WI38 (cell line): ENCODE data around the gene SLC22A4.
A peak's percentile ranks its signal among the peaks of the same experiment; 100 is the strongest.

Source experiments
- H3K4me3 ChIP-seq: 2 replicates; pipeline ENCODE4 v1.5.1; 2011; ENCODE audit warnings: low read depth, mild to moderate bottlenecking, control low read depth, low read length
- CTCF ChIP-seq: IDR thresholded peaks from 2 replicates; pipeline ENCODE4 v1.5.1; 2012; ENCODE audit warnings: low read depth, mild to moderate bottlenecking, control low read depth, low read length

Gene SLC22A4

DNA sequence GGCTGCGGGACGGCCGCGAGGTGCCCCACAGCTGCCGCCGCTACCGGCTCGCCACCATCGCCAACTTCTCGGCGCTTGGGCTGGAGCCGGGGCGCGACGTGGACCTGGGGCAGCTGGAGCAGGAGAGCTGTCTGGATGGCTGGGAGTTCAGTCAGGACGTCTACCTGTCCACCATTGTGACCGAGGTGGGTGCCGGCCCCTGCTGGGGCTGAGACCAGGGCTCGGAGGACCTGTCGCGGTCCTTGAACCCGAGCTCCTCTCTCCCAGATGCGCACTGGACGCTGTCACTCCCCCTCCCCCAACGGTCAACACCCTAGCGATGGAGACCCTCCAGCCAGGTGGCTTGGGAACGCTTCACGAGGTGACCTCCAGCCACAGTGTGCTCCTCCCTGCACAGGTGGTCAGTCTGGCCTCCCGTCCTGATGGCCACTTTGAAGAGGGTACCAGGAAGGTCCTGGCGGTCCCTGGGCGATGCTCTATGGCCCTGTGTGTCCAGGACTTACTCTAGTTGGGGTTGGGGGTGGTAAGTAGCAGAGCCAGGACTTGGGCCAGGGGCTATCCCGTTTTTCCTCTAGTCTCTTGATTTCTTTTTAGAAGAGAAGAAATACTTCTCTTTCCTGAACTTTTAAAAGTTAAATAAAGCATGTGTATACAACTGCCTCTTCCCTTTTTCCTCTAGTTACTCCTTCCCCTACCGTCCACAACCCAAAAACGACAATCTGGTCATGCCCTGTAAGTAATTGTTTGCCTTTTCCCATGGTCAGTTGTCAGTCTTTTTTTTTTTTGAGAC, 76.2 kb downstream of the SLC22A4 start:
- no peak for TF ChIP-seq CTCF
- peak overlapping the region; percentile 60 for H3K4me3 ChIP-seq

DNA sequence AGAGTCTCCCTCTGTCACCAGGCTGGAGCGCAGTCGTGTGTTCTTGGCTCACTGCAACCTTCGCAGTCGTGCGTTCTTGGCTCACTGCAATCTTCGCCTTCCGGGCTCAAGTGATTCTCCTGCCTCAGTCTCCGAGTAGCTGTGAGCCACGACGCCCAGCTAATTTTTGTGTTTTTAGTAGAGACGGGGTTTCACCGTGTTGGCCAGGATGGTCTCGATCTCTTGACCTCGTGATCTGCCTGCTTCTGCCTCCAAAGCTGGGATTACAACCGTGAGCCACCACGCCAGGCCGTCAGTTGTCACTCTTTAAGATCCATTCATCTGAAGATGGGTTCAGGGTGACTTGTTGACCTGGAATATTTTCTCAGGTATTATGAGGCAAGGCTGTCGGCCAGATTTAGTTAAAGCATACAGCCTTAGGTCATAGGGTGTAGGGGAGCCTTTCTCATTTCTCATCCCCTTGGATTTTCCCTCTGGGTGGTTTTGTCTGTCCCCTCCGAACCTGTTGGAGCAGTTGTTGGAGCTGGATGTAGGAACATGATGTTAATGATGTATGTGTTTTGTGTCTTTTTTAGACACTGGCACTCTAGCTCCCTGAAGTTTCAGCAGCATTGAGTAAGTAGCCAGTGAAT, 76.9 kb downstream of the SLC22A4 start:
- no peak for TF ChIP-seq CTCF
- H3K4me3 ChIP-seq = no peak overlapping the region

DNA sequence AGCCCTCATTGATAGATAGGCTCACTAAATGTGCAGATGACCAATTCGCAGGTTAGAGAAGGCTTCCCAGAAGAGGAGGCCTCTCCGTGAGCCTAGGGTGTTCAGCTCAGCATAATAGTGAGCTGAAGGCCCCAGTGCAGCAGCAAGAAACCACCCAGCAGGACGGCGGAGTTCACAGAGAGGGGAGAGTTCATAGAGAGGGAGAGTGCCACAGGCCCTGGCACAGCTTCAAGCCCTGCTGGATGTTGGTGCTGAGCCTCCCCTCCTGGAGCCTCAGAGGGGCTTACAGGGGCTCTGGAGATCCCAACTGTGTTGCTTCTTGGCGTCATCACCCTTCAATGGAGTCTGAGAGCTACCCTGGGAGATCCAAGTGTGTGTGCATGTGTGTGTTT, 77.4 kb downstream of the SLC22A4 start:
- H3K4me3 ChIP-seq = no peak overlapping the region
- TF ChIP-seq CTCF = no peak

DNA sequence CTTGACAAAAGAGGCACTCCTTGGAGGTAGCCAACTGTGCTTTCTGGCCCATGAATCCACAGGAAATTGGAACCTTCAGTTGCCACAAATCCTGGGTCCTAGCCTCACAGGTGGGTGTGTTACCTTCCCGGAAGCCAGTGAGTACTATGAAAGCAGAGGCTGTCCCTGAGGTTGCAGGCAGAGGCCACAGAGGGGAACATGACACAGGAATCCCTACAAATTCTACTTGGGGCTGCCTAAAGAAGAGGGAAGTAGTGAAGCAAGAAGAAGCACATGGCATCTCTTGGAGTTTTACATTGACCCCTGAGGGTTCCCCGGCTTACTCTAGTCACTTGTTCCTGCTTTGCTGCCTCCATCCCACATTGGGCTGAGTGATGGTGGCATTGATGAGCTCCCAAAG, 77.9 kb downstream of the SLC22A4 start:
- H3K4me3 ChIP-seq = no peak overlapping the region
- no peak for TF ChIP-seq CTCF

DNA sequence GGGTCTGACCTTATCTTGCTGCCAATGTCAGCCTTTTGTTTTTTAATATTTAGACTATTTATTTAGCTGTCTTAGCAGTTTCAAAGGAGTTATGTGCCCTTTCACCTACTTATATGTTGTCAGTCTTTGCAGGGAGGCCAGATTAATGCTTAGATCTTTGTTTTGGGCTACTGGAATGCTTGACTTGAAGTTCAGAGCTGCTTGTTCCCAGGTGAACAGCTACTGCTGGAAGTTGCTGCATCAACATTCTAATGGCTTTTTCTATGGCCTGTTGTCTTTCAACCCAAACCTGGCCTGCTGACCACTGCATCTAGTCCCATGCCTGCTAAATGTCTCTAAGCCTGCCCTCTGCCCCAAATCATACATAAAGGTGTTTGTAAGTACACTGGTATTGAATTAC, 78.3 kb downstream of the SLC22A4 start:
- TF ChIP-seq CTCF = no peak

DNA sequence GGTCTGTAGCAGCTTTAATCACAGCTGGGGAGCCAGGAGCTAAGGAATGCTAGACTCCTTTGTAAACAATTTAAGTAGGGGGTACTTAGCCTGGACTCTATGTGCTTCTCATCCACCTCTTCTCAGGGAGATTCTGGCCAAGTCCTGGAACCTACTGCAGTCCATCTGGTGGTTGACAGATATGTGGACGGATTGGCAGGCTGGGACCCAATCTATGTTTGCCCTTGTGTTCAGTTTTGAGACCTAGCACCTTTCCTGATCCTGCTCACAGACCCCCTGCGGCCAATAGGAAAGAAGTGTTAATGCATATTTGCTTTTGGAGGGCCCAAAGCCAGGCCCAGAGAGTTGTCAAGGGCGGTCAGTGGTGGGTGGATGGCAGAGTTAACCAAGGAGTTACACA, 81.8 kb downstream of the SLC22A4 start:
- TF ChIP-seq CTCF = no peak
- no peak overlapping the region for H3K4me3 ChIP-seq

More for the DNA sequence above, 78.3 kb downstream of the SLC22A4 start:
- no peak overlapping the region for H3K4me3 ChIP-seq

DNA sequence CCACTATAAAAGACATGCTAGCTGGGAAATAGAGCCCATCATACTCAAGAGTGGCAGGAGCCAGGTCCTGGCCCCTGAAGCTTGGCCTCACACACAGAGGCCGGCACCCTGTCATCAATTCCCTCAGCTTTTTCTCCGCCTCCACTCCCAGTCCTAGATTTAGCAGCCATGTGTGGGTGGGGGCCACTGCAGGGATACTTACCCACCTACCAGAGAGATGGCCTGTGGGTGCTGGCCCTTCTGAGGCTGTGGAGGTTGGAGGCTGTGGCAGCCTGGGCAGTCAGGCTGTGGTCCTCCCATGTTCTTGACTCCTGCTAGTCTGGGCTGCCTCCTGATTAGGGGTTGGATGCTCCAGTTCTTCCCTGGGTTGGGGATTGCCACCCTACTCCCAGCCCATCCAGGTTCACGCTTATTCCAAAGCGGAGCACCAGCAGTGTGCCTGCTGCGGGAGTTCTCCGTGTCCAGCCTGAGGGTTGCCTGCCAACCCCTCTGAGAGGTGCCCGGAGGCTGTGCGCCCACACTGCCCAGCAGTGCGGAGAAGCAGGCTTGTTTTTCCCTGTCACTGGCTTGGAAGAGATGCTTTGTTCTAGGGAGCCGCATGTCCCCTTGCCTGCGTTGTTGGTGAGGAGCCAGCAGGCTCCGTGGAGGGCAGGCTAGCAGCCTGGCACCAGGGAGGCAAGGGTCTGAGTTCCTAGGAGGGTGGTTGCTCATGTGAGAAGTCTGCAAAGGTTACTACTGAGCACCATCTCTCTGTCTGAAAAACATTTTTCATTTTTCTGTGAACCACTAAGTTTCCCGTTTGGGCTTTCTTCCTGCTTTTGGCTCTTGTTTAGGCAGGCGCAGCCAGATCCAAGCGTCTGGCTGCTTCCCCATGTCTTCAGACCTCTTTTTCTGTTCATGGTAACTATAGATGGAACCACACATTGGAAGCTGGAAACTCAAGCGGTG, 82.8 kb downstream of the SLC22A4 start:
- H3K4me3 ChIP-seq = no peak overlapping the region
- TF ChIP-seq CTCF = no peak
